Endothelial cell of umbilical vein (primary cell): Measurements from ENCODE around the gene ANTXRL.

Source experiments
- EZH2 ChIP-seq: IDR thresholded peaks from 2 replicates; pipeline ENCODE4 v1.6.1; 2012; ENCODE audit warnings: borderline replicate concordance, low read depth, mild to moderate bottlenecking, moderate library complexity, low read length, inconsistent platforms; ENCODE audit not compliant: severe bottlenecking
- JUN ChIP-seq: IDR thresholded peaks from 2 replicates; pipeline ENCODE4 v1.6.1; 2011; ENCODE audit warnings: borderline replicate concordance, low read depth; ENCODE audit not compliant: insufficient read length, insufficient read depth
- MYC ChIP-seq: IDR thresholded peaks from one replicate; pipeline ENCODE4 v1.6.1; 2011; ENCODE audit warnings: mild to moderate bottlenecking, low read depth, low read length
- POLR2A ChIP-seq: IDR thresholded peaks from 2 replicates; pipeline ENCODE4 v1.6.1; 2012; ENCODE audit warnings: low read depth, mild to moderate bottlenecking, control low read depth, low read length
- POLR2AphosphoS5 ChIP-seq: IDR thresholded peaks from 2 replicates; pipeline ENCODE4 v1.6.1; 2012; ENCODE audit warnings: low read depth, mild to moderate bottlenecking, control low read depth, low read length, moderate library complexity; ENCODE audit not compliant: insufficient read depth
- TF ChIP-seq, protein P1 (sequence below), 2 donors: IDR thresholded peaks; 1 replicate in 1 of 2; 2 replicates in 1 of 2; pipeline ENCODE4 v1.5.1; 2011; ENCODE audit warnings: low read length in 2 of 2, mild to moderate bottlenecking in 2 of 2, moderate library complexity in 2 of 2, control low read depth in 1 of 2, inconsistent platforms in 1 of 2, low read depth in 1 of 2; ENCODE audit not compliant: insufficient read depth in 1 of 2; ENCODE audit errors: extremely low read depth in 1 of 2
- TF ChIP-seq, protein P2 (sequence below): IDR thresholded peaks from 2 replicates; pipeline ENCODE4 v1.6.1; 2011; ENCODE audit not compliant: insufficient read depth, insufficient read length

DNA sequence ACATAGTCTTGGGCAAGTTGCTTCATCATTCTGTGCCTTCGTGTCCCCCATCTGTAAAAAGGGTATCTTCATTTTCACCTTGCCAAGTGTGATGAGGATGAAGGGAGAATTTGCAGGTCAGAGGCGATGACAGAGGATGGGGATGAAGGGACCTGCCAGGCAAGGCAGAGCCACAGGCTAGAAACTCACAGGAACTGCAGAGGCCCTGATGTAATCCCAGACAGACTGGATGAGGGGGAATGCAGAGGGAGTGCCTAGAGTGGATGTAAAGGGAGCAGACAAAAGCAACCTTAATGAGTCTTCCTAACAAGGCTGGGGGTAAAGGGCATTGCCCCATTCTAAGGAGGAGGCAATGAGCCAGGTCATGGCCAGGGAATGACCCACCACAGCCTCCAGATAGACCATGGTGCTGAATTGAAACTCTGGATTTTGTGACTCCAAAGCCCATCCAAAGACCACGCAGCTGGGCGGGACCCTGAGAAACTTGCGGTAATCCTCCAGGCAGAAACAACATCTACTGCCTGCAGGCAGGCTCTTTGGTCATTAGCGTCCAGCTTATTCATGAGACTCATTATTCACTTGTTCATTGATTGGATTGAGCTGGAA lies 1.9 kb downstream of the ANTXRL start:
- TF ChIP-seq, protein P1, sequence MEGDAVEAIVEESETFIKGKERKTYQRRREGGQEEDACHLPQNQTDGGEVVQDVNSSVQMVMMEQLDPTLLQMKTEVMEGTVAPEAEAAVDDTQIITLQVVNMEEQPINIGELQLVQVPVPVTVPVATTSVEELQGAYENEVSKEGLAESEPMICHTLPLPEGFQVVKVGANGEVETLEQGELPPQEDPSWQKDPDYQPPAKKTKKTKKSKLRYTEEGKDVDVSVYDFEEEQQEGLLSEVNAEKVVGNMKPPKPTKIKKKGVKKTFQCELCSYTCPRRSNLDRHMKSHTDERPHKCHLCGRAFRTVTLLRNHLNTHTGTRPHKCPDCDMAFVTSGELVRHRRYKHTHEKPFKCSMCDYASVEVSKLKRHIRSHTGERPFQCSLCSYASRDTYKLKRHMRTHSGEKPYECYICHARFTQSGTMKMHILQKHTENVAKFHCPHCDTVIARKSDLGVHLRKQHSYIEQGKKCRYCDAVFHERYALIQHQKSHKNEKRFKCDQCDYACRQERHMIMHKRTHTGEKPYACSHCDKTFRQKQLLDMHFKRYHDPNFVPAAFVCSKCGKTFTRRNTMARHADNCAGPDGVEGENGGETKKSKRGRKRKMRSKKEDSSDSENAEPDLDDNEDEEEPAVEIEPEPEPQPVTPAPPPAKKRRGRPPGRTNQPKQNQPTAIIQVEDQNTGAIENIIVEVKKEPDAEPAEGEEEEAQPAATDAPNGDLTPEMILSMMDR (IDR thresholded peaks at IDR 0.05; ENCODE audit: extremely low read depth in 1 of 2, insufficient read depth in 1 of 2, low read depth in 1 of 2, low read length in 2 of 2): no peak
- no peak for TF ChIP-seq POLR2A
- TF ChIP-seq POLR2AphosphoS5: no peak
- no peak for TF ChIP-seq JUN
- no peak for TF ChIP-seq MYC
- no peak for TF ChIP-seq EZH2
- TF ChIP-seq, protein P2, sequence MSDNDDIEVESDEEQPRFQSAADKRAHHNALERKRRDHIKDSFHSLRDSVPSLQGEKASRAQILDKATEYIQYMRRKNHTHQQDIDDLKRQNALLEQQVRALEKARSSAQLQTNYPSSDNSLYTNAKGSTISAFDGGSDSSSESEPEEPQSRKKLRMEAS: no peak
